SH-SY5Y (cell line): Measurements from ENCODE around the gene COL4A3.

Experiments used
- GATA2 ChIP-seq: IDR thresholded peaks from 2 replicates; pipeline ENCODE4 v1.6.1; 2011; ENCODE audit warnings: mild to moderate bottlenecking, low read depth, low read length
- GATA3 ChIP-seq: IDR thresholded peaks from 2 replicates; pipeline ENCODE4 v1.6.1; 2011; ENCODE audit warnings: low read depth, mild to moderate bottlenecking, low read length, moderate library complexity

DNA sequence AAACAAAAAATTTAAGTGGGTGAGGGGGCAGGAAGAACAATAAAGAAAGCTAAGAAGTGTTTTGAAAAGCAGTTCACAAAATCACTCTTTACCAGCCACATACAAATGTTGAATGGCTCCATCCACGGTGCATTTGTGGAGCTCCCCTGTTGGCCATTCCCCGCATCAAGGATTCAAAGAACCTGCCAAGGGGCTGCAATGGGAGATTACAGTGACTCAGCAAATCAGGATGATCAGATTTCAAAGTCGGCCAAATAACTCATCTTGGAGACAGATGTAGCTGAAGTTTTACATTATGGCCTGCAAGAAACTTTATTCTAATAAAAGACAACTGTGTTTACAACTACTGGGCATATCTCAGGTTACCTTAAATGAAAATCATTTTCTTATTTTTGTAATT lies 26.9 kb downstream of the COL4A3 start:
- TF ChIP-seq GATA3 (no peak), GATA2 (no peak)
